ENCODE data around the gene MSRB3.
"Not testable (repeated sequence)": the region's sequence is repeated elsewhere in the genome, so short reads cannot be mapped to it uniquely, and the experiment has no call there.

GRCh38 chr12:65315238-65315637 is 36.8 kb downstream of the MSRB3 start:
- not testable (repeated sequence) for TF ChIP-seq CTCF (IDR thresholded peaks at IDR 0.05); POLR2A (IDR thresholded peaks at IDR 0.05); EP300 (IDR thresholded peaks at IDR 0.05; ENCODE audit: low read depth); POLR2AphosphoS5 (IDR thresholded peaks at IDR 0.05)
